Sigmoid colon (tissue), 4 donors: ENCODE measurements around the gene FMO2.

Experiments
- EP300 ChIP-seq, 4 donors: sonication (generic); formaldehyde crosslinking; IDR thresholded peaks; one replicate each; pipeline ENCODE4 v1.6.1; 2017; ENCODE audit warnings: antibody characterized with exemption in 4 of 4
- POLR2A ChIP-seq, 2 donors: fragments of 450-650 bp; IDR thresholded peaks; one replicate each; pipeline ENCODE4 v1.6.1; 2016; ENCODE audit warnings: antibody characterized with exemption in 2 of 2, mild to moderate bottlenecking in 2 of 2, moderate library complexity in 2 of 2
- TF ChIP-seq, protein P1 (sequence below), 4 experiments: fragments of 450-650 bp in 3 of 4; fragments of 200-600 bp in 1 of 4; IDR thresholded peaks; one replicate each; pipeline ENCODE4 v1.5.1; 2016 to 2019; ENCODE audit warnings: antibody characterized with exemption in 4 of 4, mild to moderate bottlenecking in 3 of 4, moderate library complexity in 2 of 4

DNA sequence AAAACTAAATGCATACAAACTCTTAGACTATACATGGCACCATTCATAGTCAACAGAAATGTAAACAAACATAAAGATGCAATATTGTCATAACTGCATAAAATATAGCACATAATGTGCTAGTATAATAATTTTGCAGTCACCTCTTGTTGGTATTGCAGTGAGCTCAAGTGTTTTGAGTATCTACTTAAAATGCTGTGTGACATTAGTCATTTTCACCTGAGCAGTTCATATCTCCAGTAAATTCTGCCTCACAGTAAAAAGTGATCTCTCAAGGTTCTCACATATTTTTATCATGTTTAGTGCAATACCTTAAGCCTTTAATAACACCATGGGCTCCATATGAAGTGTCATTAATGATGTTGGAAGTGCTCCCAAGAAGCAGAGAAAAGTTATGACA, 29.6 kb upstream of the FMO2 start:
- no peak for TF ChIP-seq POLR2A (IDR thresholded peaks at IDR 0.05)
- TF ChIP-seq, protein P1, sequence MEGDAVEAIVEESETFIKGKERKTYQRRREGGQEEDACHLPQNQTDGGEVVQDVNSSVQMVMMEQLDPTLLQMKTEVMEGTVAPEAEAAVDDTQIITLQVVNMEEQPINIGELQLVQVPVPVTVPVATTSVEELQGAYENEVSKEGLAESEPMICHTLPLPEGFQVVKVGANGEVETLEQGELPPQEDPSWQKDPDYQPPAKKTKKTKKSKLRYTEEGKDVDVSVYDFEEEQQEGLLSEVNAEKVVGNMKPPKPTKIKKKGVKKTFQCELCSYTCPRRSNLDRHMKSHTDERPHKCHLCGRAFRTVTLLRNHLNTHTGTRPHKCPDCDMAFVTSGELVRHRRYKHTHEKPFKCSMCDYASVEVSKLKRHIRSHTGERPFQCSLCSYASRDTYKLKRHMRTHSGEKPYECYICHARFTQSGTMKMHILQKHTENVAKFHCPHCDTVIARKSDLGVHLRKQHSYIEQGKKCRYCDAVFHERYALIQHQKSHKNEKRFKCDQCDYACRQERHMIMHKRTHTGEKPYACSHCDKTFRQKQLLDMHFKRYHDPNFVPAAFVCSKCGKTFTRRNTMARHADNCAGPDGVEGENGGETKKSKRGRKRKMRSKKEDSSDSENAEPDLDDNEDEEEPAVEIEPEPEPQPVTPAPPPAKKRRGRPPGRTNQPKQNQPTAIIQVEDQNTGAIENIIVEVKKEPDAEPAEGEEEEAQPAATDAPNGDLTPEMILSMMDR (IDR thresholded peaks at IDR 0.05): no peak
- TF ChIP-seq EP300 (IDR thresholded peaks at IDR 0.05): no peak
